GM06990 (cell line): ENCODE data around the gene SEC61G.
A peak's percentile ranks its signal among the peaks of the same experiment; 100 is the strongest.

Experiments used
- DNase-seq: peaks from one replicate; pipeline ENCODE4 v3.0.0-alpha.2; 2011; ENCODE audit not compliant: insufficient read length; ENCODE audit errors: extremely low read depth
- H3K27me3 ChIP-seq: replicated peaks from 2 replicates; pipeline ENCODE4 v1.6.0; 2011; ENCODE audit warnings: low read length; ENCODE audit not compliant: control insufficient read depth, insufficient read depth
- H3K36me3 ChIP-seq: 2 replicates; pipeline ENCODE4 v1.5.1; 2011; ENCODE audit warnings: low read length; ENCODE audit not compliant: control insufficient read depth, insufficient read depth
- H3K4me3 ChIP-seq: replicated peaks from 2 replicates; pipeline ENCODE4 v1.5.1; 2011; ENCODE audit warnings: low read depth, mild to moderate bottlenecking, control low read depth, low read length
- TF ChIP-seq, protein P1 (sequence below): IDR thresholded peaks from 2 replicates; pipeline ENCODE4 v1.5.1; 2011; ENCODE audit warnings: low read length, control low read depth, mild to moderate bottlenecking, inconsistent platforms; ENCODE audit not compliant: insufficient read depth, poor library complexity, severe bottlenecking

The SEC61G gene

DNA sequence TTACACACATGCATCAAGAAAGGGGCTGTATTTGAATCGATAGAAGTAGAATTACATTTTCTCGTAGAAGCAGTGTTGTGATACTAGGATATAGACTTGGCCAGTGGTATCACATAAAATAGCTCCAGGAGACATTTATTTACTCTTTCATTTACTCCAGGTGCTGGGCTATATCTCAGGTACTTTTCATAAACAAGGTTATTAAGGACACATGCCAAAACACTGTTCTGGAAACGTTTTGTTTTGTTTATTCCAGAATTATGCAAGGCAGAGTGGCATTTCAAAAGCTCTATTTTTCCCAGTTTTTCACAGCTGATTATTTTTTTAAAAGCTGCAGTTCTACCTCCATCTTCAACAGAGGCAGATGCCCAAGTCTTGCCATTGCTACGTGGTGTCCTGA, 37.8 kb upstream of the SEC61G start:
- Histone ChIP-seq H3K4me3 (no peak overlapping the region), H3K27me3 (no peaks in the 10 kb centered on the region), H3K36me3 (no peaks in the 10 kb centered on the region)
- TF ChIP-seq, protein P1, sequence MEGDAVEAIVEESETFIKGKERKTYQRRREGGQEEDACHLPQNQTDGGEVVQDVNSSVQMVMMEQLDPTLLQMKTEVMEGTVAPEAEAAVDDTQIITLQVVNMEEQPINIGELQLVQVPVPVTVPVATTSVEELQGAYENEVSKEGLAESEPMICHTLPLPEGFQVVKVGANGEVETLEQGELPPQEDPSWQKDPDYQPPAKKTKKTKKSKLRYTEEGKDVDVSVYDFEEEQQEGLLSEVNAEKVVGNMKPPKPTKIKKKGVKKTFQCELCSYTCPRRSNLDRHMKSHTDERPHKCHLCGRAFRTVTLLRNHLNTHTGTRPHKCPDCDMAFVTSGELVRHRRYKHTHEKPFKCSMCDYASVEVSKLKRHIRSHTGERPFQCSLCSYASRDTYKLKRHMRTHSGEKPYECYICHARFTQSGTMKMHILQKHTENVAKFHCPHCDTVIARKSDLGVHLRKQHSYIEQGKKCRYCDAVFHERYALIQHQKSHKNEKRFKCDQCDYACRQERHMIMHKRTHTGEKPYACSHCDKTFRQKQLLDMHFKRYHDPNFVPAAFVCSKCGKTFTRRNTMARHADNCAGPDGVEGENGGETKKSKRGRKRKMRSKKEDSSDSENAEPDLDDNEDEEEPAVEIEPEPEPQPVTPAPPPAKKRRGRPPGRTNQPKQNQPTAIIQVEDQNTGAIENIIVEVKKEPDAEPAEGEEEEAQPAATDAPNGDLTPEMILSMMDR, result no peak
- no peak for DNase-seq

DNA sequence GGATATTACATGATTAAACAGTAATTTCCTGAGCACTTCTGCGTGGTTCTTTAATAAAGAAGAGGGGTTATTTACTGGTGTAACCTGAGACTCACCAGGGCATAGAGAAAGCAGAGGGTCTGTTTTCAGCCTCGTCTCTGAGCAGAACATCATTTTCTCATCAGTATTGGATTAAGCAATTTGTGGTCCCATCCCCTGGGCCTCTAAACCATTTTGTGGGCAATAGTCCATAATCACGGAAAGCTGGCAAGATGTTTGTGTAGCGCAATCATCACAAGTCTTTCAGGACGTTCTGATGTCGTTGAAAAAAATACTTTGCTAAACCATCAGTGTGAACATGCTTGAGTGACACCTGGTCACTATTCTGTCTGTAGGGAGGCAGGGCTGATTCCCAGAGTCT, 37.1 kb upstream of the SEC61G start:
- DNase-seq, result no peak
- TF ChIP-seq, protein P1, result no peak
- H3K36me3 ChIP-seq, result no peaks in the 10 kb centered on the region
- no peaks in the 10 kb centered on the region for H3K27me3 ChIP-seq
- H3K4me3 ChIP-seq, result no peak overlapping the region

DNA sequence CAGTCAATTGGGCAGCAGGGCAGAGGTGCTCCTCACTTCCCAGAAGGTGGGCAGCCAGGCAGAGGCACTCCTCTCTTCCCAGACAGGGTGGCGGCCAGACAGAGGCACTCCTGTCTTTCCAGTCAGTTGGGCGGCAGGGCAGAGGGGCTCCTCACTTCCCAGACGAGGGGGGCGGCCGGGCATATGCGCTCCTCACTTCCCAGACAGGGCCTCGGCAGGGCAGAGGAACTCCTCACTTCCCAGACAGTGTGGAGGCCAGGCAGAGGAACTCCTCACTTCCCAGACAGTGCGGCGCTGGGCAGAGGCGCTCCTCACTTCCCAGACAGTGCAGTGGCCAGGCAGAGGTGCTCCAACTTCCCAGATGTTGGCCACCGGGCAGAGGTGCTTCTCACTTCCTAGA, 33.4 kb upstream of the SEC61G start:
- TF ChIP-seq, protein P1, result no peak
- H3K36me3 ChIP-seq, result no peaks in the 10 kb centered on the region
- no peaks in the 10 kb centered on the region for H3K27me3 ChIP-seq
- no peak for DNase-seq
- no peak overlapping the region for H3K4me3 ChIP-seq

DNA sequence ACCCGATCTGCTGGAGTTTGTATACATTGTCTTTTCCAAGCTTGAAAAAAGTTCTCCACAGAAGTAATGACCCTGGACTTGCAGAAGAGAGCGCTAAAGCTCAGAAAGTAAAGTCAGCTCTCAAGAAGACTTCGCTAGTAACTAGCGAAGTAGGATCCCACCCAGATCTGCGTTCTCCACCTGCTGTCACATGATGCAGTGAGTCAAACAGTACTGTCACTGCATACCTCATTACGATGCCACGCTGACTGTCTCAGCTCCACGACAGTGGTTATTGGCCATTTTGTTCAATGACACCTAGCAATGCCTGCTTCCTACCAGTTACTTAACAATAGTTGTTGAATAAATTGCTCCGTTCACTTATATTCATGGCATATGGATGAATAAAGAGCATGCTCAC, 29.7 kb upstream of the SEC61G start:
- TF ChIP-seq, protein P1, result peak; percentile 44
- Histone ChIP-seq H3K4me3 (no peak overlapping the region), H3K36me3 (no peaks in the 10 kb centered on the region), H3K27me3 (no peaks in the 10 kb centered on the region)
- no peak for DNase-seq

DNA sequence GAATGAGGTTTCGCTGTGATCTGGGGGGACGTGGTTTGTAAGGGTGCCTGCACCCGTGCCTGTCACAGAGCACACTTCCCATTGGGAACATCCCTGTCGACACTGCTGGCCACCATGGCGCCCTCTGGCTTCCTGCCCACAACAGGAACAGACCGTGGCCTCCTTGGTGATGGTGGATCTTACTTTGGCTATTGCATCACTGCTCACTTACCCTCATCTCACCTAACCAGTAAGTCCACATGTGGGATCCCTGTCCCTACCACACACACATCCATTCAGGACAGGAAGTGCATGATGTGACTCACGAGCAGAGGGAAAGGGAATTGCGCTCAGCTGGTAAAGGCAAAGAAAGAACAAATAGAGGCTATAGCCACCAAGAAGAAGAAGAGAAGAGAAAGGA, 26.2 kb upstream of the SEC61G start:
- Histone ChIP-seq H3K27me3 (no peaks in the 10 kb centered on the region), H3K4me3 (no peak overlapping the region), H3K36me3 (no peaks in the 10 kb centered on the region)
- TF ChIP-seq, protein P1, result no peak
- no peak for DNase-seq

DNA sequence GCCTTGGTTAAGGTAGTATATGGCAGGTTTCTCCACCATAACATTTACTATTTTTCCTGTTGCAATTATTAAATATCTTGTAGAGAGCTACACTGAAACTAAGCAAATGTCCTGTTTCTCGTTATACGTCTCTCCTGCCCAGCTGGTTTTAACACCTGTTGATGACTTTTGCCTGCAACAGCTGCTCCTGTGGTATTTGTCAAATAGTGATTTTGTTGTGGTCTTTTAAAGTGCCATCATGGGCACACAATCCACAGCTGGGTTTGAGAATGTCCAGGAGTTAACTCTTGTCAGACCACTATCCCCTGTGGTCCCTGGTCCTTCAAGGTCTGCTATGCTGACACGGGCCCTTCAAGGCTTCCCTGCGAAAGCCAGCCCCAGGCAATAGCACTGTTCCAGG, 24.9 kb upstream of the SEC61G start:
- Histone ChIP-seq H3K4me3 (no peak overlapping the region), H3K27me3 (no peaks in the 10 kb centered on the region), H3K36me3 (no peaks in the 10 kb centered on the region)
- DNase-seq, result no peak
- TF ChIP-seq, protein P1, result no peak
